HG03354 (cell line): ENCODE measurements around the gene FAM83F.

Source experiments
- ATAC-seq: cut with Tn5 transposase; IDR thresholded peaks from one replicate; pipeline ENCODE4 v1.9.1; 2021; ENCODE audit warnings: mild to moderate bottlenecking; ENCODE audit not compliant: unreplicated experiment, poor library complexity, severe bottlenecking

The FAM83F gene

DNA sequence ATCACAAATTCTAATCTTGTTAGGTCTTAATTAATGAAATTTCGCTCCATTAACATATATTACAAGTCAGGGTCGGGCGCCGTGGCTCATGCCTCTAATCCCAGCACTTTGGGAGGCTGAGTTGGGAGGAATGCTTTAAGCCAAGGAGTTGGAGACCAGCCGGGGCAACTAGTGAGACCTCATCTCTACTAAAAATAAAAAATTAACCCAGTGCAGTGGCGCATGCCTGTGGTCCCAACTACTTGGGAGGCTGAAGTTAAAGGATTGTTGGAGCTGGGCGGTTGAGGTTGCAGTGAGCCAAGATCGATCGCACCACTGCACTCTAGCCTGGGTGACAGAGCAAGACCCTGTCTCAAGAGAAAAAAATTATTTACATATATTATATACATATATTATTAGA, 32.7 kb upstream of the FAM83F start:
- no peak for ATAC-seq

DNA sequence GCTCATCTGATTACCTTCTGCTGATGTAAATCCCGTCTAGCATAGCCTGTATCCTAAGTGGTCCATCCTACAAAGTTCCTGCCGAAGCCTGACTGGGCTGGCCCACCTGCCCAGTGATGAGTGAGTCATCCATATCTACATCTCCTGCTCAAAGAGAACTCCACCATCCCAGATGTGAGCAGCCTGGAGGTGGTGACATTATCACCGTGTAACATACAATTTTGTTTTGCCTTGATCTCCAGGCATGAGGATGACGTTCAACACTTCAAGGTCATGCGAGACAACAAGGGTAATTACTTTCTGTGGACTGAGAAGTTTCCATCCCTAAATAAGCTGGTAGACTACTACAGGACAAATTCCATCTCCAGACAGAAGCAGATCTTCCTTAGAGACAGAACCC, 29.0 kb upstream of the FAM83F start:
- no peak for ATAC-seq

DNA sequence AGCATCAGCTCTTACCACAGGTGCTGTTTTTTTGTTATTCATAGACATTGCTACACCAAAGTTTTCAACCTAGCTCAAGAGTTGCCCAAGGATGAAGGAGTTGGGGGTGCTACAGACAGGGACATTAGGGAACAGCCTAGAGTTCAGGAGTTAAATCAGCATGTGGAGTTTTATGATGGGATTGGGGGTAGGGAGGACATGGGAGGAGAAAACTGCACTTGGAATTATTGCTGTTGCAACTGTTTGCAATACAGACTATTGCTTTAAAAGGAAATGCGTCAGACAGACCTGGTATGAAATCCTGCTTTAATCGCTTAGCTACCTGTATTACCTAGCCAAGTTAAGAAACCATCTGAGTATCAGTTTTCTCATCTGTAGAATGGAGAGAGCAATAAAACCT, 28.3 kb upstream of the FAM83F start:
- ATAC-seq, result no peak

DNA sequence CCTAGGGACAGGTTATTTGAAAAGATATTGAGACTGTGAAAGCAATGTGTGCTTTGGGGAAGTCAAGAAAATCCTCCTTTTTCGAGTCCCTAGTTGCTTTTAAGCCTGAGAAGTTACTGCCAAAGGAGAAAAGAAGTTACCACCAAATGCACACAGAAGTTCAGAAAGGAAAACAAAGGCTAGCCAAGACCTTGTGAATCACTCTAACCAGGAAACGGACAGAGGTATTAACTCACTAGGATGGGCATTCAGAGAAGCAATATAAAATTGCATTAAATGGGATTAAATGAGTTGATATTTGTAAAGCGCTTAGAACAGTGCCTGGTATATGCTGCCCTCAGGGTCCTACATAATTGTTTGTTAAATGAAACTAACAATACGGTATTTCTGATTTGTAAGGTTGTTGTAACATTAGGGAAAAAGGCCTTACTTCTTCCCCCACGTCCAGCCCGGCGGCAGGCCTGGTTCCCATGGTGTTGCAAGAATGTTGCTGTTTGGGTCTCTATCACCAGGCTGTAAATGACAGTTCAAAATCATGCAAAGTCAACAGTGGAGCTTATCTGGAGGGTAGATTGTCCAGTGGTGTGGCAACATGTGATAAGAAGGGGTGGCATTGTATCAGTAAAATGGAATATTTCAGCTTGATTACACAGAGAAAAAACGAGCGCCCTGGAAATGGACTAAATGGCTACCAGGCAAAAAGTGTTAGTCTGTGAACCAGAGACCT, 27.5 kb upstream of the FAM83F start:
- no peak for ATAC-seq

DNA sequence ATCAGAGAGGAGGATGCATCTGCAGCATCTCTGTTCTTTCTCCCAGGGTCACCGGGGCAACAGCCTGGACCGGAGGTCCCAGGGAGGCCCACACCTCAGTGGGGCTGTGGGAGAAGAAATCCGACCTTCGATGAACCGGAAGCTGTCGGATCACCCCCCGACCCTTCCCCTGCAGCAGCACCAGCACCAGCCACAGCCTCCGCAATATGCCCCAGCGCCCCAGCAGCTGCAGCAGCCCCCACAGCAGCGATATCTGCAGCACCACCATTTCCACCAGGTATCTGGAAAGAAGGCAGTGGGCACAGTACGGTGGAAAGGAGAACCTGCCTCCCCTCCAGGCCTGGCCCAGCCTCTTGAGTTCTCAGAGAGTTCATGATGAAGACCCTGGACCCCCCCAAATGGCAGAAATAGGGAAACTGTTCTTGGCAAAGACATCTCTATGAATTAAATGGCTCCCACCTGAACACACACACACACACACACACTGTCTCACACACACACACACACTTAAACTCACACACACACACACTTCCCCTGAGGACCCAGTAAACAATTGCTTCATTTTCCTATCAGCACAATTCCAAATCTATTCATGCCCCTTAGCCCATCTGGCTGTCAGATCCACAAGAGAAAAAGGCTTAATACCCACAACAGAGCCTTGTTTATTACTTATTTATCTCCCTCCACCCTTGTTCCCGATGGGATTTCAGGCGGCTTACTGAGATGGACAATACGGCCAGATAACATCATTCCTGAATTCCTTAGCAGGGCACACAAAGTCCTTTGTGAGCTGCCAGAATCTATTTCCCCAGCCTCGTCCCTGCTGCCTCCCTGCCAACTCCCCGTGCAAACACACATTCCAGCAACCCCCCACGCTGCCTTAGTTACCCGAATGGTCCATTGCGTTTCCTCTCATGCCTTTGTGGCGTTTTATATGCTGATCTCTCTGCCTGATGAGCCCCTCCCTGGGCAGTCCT, 26.5 kb upstream of the FAM83F start:
- ATAC-seq, result no peak

DNA sequence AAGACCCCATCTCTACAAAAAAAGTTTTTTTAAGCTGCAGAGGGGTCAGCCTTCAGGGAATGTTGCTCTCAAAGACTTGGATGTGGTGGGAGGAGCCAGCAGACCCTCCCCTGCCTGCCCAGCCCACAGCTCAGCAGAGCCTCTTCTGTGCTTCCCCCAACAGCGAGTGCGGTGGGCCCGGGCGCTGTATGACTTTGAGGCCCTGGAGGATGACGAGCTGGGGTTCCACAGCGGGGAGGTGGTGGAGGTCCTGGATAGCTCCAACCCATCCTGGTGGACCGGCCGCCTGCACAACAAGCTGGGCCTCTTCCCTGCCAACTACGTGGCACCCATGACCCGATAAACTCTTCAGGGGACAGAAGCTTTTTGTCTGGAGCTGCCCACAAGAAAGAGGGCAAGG, 24.0 kb upstream of the FAM83F start:
- no peak for ATAC-seq

DNA sequence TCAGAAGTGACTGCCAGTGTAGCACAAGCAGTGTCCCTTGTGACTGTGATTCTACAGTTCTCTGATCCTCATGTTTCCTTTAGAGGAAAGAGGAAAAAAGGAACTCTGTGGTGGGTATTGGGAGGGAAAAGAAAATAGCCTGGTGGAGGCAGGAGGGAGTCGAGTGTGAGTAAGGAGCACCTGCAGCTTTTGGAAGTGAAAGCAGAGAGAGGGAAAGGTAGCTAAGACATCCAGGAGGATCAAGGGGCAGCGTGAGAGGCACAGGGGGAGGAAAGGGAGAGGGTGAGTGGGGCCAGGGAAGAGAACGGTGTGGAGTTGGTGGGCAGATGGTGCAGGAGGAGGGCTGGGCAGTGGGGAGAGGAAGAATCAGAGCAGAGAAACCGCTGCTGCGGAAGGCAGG, 22.1 kb upstream of the FAM83F start:
- ATAC-seq, result no peak

DNA sequence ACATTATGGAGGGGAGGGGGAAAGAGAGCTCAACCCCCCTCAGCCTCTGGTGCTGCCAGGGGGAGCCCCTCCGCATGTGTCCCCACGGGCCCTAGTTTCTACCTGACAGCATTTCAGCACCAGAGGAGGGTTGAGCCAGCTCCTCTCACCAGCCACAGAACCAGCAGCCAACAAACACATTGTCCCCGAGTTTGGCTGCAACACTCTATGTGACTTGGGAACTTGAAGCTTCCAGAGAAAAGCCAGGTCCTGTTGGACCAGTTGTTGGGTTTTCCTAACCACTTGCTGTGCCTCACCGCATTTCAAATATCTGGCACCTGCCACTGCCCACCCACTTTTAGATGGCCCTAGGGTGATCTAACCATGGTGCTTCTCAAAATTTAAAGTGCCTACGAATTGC, 21.1 kb upstream of the FAM83F start:
- ATAC-seq, result no peak

DNA sequence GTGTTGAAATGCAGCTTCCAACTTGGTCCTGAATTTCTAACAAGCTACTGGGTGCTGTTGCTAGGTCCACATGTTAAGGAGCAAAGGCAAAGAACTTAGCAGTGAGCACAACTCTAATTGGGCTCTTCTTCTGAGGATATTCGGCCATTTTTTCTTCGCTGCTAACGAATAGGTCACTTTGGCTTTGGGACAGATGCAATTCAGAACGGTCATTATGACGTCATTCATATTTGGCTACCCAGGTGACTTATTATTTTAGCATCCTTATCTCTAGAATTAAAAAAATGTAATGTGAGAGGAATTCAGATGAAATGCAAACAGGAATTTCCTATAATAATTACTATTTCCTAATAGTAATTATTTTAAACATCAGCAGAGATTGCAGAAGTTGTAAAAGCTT, 20.7 kb upstream of the FAM83F start:
- no peak for ATAC-seq

DNA sequence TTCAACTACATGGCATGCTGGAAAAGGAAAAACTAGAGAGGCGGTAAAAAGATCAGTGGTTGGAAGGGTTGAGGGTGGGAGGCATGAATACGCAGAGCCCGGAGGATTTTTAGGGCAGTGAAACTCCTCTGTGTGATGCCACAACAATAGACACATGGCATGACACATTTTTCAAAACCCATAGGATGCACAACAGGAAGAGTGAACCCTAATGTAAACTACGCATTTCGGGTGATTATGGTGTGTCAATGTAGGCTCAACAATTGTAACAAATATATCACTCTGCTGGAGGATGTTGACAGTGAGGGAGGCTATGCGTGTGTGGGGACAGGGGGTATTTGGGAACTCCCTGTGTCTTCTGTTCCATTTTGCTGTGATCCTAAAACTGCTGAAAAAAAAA, 15.7 kb upstream of the FAM83F start:
- ATAC-seq, result no peak

DNA sequence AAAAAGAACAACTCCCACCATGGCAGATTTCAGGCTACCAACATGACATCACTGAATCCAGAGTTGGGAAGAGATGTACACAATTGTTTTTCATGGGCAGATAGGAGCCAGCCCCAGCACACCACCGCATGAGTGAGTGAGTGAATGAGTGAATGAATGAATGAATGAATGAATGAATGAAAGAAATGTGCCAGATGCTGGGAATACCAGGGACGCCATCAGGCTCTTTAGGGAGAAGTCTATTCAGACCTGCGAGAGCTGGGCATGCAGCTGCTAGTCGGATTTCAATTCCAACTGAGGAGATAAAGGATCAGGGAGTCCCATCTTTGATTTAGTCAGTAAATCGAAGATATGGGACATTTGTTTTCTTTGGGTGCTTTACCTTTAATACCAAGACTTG, 15.3 kb upstream of the FAM83F start:
- no peak for ATAC-seq

DNA sequence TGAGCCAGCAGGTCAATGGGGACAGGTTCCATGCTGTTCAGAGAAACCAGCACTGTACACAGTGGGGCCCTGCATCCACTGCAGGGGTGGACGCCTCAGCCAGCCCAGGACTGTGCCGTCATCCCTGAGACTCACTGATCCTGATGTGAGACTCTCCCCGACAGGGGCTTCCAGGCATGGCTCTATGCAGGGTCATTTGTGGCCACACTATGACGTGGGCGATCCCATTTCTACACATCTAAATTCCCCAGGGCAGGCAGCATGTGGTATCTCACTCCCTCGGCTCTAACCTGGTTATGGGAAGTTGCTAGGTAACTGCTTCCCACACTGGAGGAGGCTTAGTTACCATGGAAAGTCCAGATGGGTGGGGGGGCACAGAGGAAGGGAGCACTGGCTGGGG, 14.2 kb upstream of the FAM83F start:
- ATAC-seq, result no peak

DNA sequence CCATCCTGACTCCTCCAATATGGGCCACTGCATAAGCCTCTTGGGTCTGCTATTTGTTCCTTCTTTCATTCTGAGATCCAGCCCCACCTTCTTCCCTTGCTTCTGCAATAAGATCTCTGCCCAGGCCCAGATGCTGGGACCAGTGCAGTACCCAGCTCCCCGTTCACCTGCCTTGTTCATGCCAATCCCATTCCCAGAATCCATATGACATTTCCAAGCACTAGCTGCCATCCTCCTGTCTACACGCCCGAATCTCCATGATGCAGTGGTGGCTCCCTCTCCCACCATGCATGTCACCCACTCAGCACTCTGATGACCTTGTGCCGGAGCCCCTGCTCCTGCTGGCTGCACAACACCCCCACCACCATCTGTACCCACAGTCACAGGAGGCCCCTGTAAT, 11.4 kb upstream of the FAM83F start:
- no peak for ATAC-seq

DNA sequence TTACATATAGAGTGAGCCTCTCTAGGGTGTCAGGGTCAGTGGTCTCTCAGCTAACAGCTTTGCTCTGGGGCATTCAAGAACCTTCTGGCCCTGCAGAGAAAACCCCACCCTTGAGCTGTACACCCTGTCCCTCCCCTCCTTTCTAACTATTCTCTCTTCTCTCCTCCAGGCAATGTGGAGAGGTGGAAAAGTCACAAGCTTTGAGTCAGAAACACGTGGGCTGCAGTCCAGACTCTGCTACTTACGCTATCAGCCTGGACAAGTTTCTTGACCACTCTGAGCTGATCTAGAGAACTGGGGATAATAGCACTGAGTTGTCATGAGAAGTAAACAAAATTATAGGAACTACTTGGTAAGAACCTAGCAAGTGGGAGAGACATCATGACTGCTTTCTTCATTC, 10.7 kb upstream of the FAM83F start:
- no peak for ATAC-seq

DNA sequence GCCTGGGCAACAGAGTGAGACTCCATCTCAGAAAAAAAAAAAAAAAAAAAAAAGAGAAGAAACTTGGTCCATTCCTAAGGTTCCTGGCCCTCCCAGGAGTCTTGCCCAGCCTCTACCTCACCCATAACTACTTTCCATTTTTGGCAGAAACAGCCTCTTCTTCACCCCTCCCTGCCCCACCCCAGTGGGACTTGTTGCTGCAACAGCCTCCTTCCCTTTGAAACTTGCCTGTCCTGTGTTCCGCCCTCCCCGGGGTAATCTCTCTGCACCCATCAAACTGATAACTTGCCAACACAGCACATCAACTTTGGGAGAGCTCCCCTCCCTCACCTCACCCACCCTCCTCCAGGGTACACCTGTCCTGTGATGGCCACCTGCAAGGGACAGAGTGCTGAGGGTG, 10.0 kb upstream of the FAM83F start:
- ATAC-seq, result no peak

DNA sequence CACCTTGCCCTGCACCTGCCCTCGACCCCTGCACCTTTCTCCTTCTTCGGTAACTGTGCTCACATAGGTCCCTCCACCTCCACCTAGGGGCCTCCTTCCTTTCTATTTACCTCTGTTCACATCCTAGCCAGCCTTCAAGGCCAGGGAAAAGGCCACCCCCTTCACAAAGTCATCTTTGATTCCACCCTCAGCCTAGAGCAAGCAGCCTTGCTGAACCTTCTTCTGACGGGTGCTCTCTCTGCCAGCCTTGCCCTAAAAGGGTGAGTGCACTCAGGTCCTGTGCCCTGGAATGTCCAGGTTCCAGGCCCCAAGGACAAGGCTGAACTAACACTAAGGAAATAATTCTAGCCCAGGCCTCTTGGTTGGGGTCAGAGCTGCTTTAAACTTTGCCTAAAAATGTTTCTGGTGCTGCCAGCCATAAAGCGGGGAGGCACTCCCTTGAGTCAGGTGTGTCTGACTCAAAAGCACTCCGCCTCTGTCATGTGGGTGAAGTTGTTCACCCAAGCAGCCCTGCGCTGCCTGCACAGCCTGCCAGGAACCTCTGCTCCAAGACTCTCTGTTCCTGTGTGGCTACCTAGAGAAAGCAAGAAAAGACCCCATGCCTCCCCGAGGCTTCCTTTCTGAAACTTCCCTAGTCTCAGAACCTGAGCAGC, 9.2 kb upstream of the FAM83F start:
- ATAC-seq, result no peak

DNA sequence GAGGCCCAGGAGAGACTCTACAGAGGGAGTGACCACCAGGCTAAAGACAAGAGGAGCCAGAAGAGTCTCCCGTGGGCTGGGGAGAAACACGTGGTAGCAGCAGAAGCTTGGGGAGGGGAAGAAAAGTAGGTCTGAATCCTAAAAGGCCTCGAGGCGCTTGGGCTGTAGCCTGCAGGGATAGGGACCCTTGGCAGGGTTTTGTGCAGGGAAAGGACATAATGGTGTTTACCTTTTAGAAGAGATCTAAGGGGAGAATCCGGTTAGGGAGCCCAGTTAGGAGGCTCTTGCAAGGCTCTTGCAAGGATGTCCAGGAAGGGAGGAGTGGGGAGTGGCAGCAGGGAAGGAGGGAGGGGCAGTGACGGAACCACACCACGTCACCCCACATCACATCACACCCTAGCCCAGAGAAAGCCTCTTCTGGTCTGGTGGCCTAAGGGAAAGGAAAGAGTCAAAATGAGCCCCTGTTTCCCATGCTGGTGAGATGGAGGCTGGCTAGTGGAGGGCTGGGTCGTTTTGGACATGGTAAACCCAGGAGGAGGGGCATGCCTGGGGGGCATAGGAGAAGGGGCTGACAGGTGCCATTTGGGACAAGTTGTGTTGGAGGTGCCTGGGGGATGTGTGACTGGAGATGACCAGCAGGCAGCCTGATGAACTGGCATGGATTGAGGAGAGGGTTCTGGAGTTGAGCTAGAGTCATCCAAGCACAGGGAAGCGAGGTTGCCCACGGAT, 6.2 kb upstream of the FAM83F start:
- no peak for ATAC-seq

DNA sequence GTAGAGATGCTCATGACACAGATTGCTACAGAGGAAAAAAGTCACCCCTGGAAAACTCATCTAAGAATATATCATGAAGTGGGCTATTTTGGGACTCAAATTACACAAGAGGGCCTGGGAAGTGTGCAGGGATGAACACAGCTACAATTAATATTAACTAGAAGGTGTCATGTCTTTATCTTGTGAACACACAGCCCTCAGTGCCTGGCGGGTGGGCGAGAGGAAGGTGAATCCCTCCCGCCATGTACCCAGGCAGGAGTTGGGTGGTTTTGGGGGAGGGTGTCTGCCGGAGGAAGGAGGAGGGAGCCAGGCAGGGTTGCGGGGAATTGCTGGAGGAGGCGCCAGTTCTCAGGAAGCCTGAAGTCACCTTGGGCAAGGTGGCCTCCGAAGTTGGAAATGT, 5.1 kb upstream of the FAM83F start:
- ATAC-seq, result no peak

DNA sequence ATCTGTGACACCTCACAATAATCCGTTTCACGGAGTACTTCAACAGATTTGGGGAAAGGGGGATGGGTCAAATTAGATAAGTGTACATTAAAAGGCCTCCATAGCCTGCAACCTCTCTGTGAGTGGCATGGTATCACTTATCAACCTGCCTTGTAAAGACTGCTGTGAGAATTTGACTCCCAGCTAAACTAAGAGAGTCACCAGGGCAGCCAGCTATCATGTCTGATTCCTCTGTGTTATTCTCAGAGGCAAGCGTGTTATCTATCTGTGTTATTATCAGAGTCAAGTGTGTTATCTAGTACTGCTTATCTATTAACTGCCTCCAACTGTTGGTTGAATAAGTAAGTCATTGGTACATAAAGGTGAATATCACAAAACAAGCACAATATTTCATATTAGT, 4.1 kb upstream of the FAM83F start:
- ATAC-seq, result no peak
